HFF-Myc (cell line): ENCODE measurements around the gene RSRC1.

Experiments used
- DNase-seq: peaks from one replicate; pipeline ENCODE4 v3.0.0-alpha.2; 2011; ENCODE audit warnings: low read depth; ENCODE audit errors: extremely low read depth
- H3K4me3 ChIP-seq: replicated peaks from 2 replicates; pipeline ENCODE4 v1.5.1; 2011; ENCODE audit warnings: low read depth, mild to moderate bottlenecking, control low read depth, low read length
- CTCF ChIP-seq: IDR thresholded peaks from 2 replicates; pipeline ENCODE4 v1.5.1; 2012; ENCODE audit warnings: mild to moderate bottlenecking, low read depth, low read length, control low read depth; ENCODE audit errors: missing control alignments

RSRC1 gene

GRCh38 chr3:158105119-158105709 is 4.7 kb upstream of the RSRC1 start:
- TF ChIP-seq CTCF: no peak
- peak overlapping the region; percentile 72 for H3K4me3 ChIP-seq
- DNase-seq: no peak

GRCh38 chr3:158105710-158106253 is 4.1 kb upstream of the RSRC1 start:
- no peak for DNase-seq
- H3K4me3 ChIP-seq: peak overlapping the region; percentile 72
- TF ChIP-seq CTCF: no peak

- no peak for DNase-seq
- TF ChIP-seq CTCF: no peak
- peak overlapping the region; percentile 72 for H3K4me3 ChIP-seq
Measured at GRCh38 chr3:158106766-158107471, 3.0 kb upstream of the RSRC1 start.

GRCh38 chr3:158107605-158108444 is 2.1 kb upstream of the RSRC1 start:
- TF ChIP-seq CTCF: no peak
- no peak for DNase-seq
- peak overlapping the region; percentile 72 for H3K4me3 ChIP-seq

- DNase-seq: no peak
- no peak for TF ChIP-seq CTCF
- no peak overlapping the region for H3K4me3 ChIP-seq
Measured at GRCh38 chr3:158108445-158108985, 1.4 kb upstream of the RSRC1 start.

GRCh38 chr3:158109295-158109803 is 540 bp upstream of the RSRC1 start:
- DNase-seq: no peak
- TF ChIP-seq CTCF: no peak
- H3K4me3 ChIP-seq: peak overlapping the region; percentile 66
